Measurements from ENCODE around the gene OR6F1.

- TF ChIP-seq ZNF660 (tag by site-specific recombination; IDR thresholded peaks at IDR 0.05), result no peak
- no peak for TF ChIP-seq PATZ1 (tag by site-specific recombination; IDR thresholded peaks at IDR 0.05)
- no peak for TF ChIP-seq ZFP37 (tag by site-specific recombination; IDR thresholded peaks at IDR 0.05)
- TF ChIP-seq, protein P1, sequence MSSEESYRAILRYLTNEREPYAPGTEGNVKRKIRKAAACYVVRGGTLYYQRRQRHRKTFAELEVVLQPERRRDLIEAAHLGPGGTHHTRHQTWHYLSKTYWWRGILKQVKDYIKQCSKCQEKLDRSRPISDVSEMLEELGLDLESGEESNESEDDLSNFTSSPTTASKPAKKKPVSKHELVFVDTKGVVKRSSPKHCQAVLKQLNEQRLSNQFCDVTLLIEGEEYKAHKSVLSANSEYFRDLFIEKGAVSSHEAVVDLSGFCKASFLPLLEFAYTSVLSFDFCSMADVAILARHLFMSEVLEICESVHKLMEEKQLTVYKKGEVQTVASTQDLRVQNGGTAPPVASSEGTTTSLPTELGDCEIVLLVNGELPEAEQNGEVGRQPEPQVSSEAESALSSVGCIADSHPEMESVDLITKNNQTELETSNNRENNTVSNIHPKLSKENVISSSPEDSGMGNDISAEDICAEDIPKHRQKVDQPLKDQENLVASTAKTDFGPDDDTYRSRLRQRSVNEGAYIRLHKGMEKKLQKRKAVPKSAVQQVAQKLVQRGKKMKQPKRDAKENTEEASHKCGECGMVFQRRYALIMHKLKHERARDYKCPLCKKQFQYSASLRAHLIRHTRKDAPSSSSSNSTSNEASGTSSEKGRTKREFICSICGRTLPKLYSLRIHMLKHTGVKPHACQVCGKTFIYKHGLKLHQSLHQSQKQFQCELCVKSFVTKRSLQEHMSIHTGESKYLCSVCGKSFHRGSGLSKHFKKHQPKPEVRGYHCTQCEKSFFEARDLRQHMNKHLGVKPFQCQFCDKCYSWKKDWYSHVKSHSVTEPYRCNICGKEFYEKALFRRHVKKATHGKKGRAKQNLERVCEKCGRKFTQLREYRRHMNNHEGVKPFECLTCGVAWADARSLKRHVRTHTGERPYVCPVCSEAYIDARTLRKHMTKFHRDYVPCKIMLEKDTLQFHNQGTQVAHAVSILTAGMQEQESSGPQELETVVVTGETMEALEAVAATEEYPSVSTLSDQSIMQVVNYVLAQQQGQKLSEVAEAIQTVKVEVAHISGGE (tag by site-specific recombination; conservative IDR thresholded peaks at IDR 0.05; ENCODE audit: low read depth), result no peak
- TF ChIP-seq TCF7L2 (IDR thresholded peaks at IDR 0.05; ENCODE audit: borderline replicate concordance, low read depth, low read length), result no peak
These were observed 2.7 kb downstream of the OR6F1 start for GRCh38 chr1:247713753-247714152.
